Suppressor macrophage treated with lipopolysaccharide for 4 hours (primary cell): ENCODE data around the gene MYOG.
A peak's percentile ranks its signal among the peaks of the same experiment; 100 is the strongest.

Source experiments
- DNase-seq: peaks from one replicate; pipeline ENCODE4 v3.0.0-alpha.2; 2020

MYOG gene

GRCh38 chr1:203090421-203091198, 4.8 kb upstream of the MYOG start:
- no peak for DNase-seq

- no peak for DNase-seq
Measured at GRCh38 chr1:203089651-203090045, 3.8 kb upstream of the MYOG start.

- no peak for DNase-seq
Measured at GRCh38 chr1:203089001-203089650, 3.3 kb upstream of the MYOG start.

- DNase-seq = no peak
Measured at GRCh38 chr1:203088441-203088840, 2.6 kb upstream of the MYOG start.

- DNase-seq = no peak
Measured at GRCh38 chr1:203086992-203087763, 1.4 kb upstream of the MYOG start.

GRCh38 chr1:203084588-203085527, 954 bp downstream of the MYOG start:
- peak; percentile 34 for DNase-seq

- no peak for DNase-seq
Measured at GRCh38 chr1:203083463-203083921, 2.3 kb downstream of the MYOG start.

- no peak for DNase-seq
Measured at GRCh38 chr1:203082571-203083462, 3.0 kb downstream of the MYOG start.

- no peak for DNase-seq
Measured at GRCh38 chr1:203082231-203082505, 3.6 kb downstream of the MYOG start.

- DNase-seq = no peak
Measured at GRCh38 chr1:203081465-203082230, 4.2 kb downstream of the MYOG start.

GRCh38 chr1:203080456-203080855, 5.4 kb downstream of the MYOG start:
- DNase-seq = no peak

GRCh38 chr1:203078478-203078877, 7.3 kb downstream of the MYOG start:
- no peak for DNase-seq

- no peak for DNase-seq
Measured at GRCh38 chr1:203077956-203078355, 7.9 kb downstream of the MYOG start.

- DNase-seq = no peak
Measured at GRCh38 chr1:203077367-203077766, 8.4 kb downstream of the MYOG start.

GRCh38 chr1:203076031-203076511, 9.7 kb downstream of the MYOG start:
- peak; percentile 53 for DNase-seq

- peak; percentile 44 for DNase-seq
Measured at GRCh38 chr1:203075236-203076030, 10.4 kb downstream of the MYOG start.

GRCh38 chr1:203074610-203075009, 11.2 kb downstream of the MYOG start:
- no peak for DNase-seq

GRCh38 chr1:203073469-203073868, 12.3 kb downstream of the MYOG start:
- no peak for DNase-seq

- no peak for DNase-seq
Measured at GRCh38 chr1:203072911-203073310, 12.9 kb downstream of the MYOG start.
